IMR-90 (cell line): ENCODE results near the gene PITPNM3. TPM values are rescaled to one million over a fixed set of nuclear protein-coding genes. Genes with fewer than 3 reads are reported as not detected.

Experiments
- ATAC-seq: fragments of 200-7000 bp; cut with Tn5 transposase; 2 replicates; pipeline ENCODE4 v1.9.1; 2020; ENCODE audit warnings: low read depth, mild to moderate bottlenecking, moderate library complexity
- BruUV-seq: library from RNA; stranded (reverse); fragments of 400-500 nt; replicated peaks from 2 replicates; lab custom pipeline; 2021; lab: Mats Ljungman, UMichigan
- CTCF ChIA-PET: fragments of 300-600 bp; formaldehyde crosslinking; extraction: SDS; loops from one replicate; lab custom pipeline; 2021; ENCODE audit warnings: antibody characterized with exemption; lab: Yijun Ruan, JAX
- POLR2A ChIA-PET: fragments of 300-600 bp; sonication (Branson Sonifier 250); formaldehyde crosslinking; loops from one replicate; lab custom pipeline; 2022; ENCODE audit warnings: antibody characterized with exemption; ENCODE audit not compliant: unreplicated experiment; lab: Charles Lee
- DNase-seq: peaks from one replicate; pipeline ENCODE4 v3.0.0; 2013
- H2AFZ ChIP-seq: replicated peaks from 2 replicates; pipeline ENCODE3; 2013; ENCODE audit warnings: low read length, mild to moderate bottlenecking; ENCODE audit not compliant: poor library complexity
- H2AK5ac ChIP-seq: 2 replicates; pipeline ENCODE4 v1.6.1; 2013; ENCODE audit warnings: low read depth, low read length, inconsistent platforms
- H2AK9ac ChIP-seq: replicated peaks from 2 replicates; pipeline ENCODE3; 2013; ENCODE audit warnings: mild to moderate bottlenecking, low read depth, low read length, moderate library complexity; ENCODE audit not compliant: poor library complexity
- H2BK120ac ChIP-seq: 2 replicates; pipeline ENCODE4 v1.6.1; 2013; ENCODE audit warnings: low read depth, low read length, inconsistent platforms
- H2BK15ac ChIP-seq: 3 replicates; pipeline ENCODE4 v1.6.1; 2013; ENCODE audit warnings: low read depth, low read length, inconsistent platforms
- H2BK20ac ChIP-seq: 2 replicates; pipeline ENCODE4 v1.6.1; 2013; ENCODE audit warnings: low read depth, mild to moderate bottlenecking, inconsistent platforms, low read length, moderate library complexity
- H2BK5ac ChIP-seq: 2 replicates; pipeline ENCODE4 v1.6.1; 2013; ENCODE audit warnings: mild to moderate bottlenecking, low read depth, low read length, inconsistent platforms; ENCODE audit not compliant: poor library complexity, severe bottlenecking
- H3K14ac ChIP-seq: replicated peaks from 2 replicates; pipeline ENCODE4 v1.6.1; 2013; ENCODE audit warnings: low read depth, low read length, inconsistent platforms
- H3K18ac ChIP-seq: 2 replicates; pipeline ENCODE4 v1.6.1; 2013; ENCODE audit warnings: low read depth, low read length, control low read depth
- H3K23ac ChIP-seq: 2 replicates; pipeline ENCODE4 v1.6.1; 2013; ENCODE audit warnings: low read depth, low read length, inconsistent platforms
- H3K27ac ChIP-seq: 2 replicates; pipeline ENCODE4 v1.5.1; 2013; ENCODE audit warnings: mild to moderate bottlenecking, control low read depth, low read length; ENCODE audit not compliant: insufficient read depth
- H3K27me3 ChIP-seq: 2 replicates; pipeline ENCODE4 v1.6.1; 2013; ENCODE audit warnings: low read length; ENCODE audit not compliant: control insufficient read depth, insufficient read depth
- H3K36me3 ChIP-seq: 2 replicates; pipeline ENCODE4 v1.6.1; 2013; ENCODE audit warnings: low read length, mixed read lengths; ENCODE audit not compliant: control insufficient read depth, insufficient read depth
- H3K4ac ChIP-seq: 2 replicates; pipeline ENCODE4 v1.6.1; 2013; ENCODE audit warnings: low read depth, low read length, inconsistent platforms
- H3K4me1 ChIP-seq: 2 replicates; pipeline ENCODE4 v1.6.1; 2013; ENCODE audit warnings: low read length, mixed read lengths; ENCODE audit not compliant: control insufficient read depth, insufficient read depth
- H3K4me2 ChIP-seq: 2 replicates; pipeline ENCODE4 v1.6.1; 2013; ENCODE audit warnings: low read depth, mild to moderate bottlenecking, control low read depth, low read length, moderate library complexity
- H3K4me3 ChIP-seq: 2 replicates; pipeline ENCODE4 v1.5.1; 2013; ENCODE audit warnings: low read depth, mild to moderate bottlenecking, control low read depth, low read length, moderate library complexity; ENCODE audit not compliant: insufficient read depth
- H3K56ac ChIP-seq: 2 replicates; pipeline ENCODE4 v1.6.1; 2013; ENCODE audit warnings: low read length, inconsistent platforms; ENCODE audit not compliant: insufficient read depth; ENCODE audit errors: extremely low read depth
- H3K79me1 ChIP-seq, 2 experiments: 2 replicates each; pipeline ENCODE4 v1.6.1; 2013; ENCODE audit warnings: low read length in 2 of 2, inconsistent platforms in 1 of 2, low read depth in 1 of 2
- H3K9ac ChIP-seq: 2 replicates; pipeline ENCODE4 v1.6.1; 2013; ENCODE audit warnings: low read depth, low read length, control low read depth
- H3K9me1 ChIP-seq: 2 replicates; pipeline ENCODE4 v1.6.1; 2013; ENCODE audit warnings: low read length, inconsistent platforms; ENCODE audit not compliant: insufficient read depth
- H3K9me3 ChIP-seq: 2 replicates; pipeline ENCODE4 v1.6.1; 2013; ENCODE audit warnings: low read length; ENCODE audit not compliant: control insufficient read depth, insufficient read depth
- H4K20me1 ChIP-seq: 2 replicates; pipeline ENCODE4 v1.6.1; 2013; ENCODE audit warnings: low read length, inconsistent platforms; ENCODE audit not compliant: insufficient read depth
- H4K5ac ChIP-seq: 2 replicates; pipeline ENCODE4 v1.6.1; 2013; ENCODE audit warnings: mild to moderate bottlenecking, low read depth, low read length, control low read depth
- H4K8ac ChIP-seq, 2 experiments: 2 replicates each; pipeline ENCODE4 v1.6.1; 2013; ENCODE audit warnings: low read depth in 2 of 2, low read length in 2 of 2, control low read depth in 1 of 2, inconsistent platforms in 1 of 2
- H4K91ac ChIP-seq: 2 replicates; pipeline ENCODE4 v1.6.1; 2013; ENCODE audit warnings: low read depth, low read length, inconsistent platforms; ENCODE audit not compliant: insufficient read depth
- BHLHE40 ChIP-seq: fragments of 150-350 bp; IDR thresholded peaks from 2 replicates; pipeline ENCODE4 v1.6.1; 2016; ENCODE audit warnings: mild to moderate bottlenecking, low read depth, low read length
- CHD1 ChIP-seq: IDR thresholded peaks from 2 replicates; pipeline ENCODE4 v1.6.1; 2012; ENCODE audit warnings: low read depth, low read length, improper control_type of control experiment
- CTCF ChIP-seq: conservative IDR thresholded peaks from 2 replicates; pipeline ENCODE4 v1.5.1; 2012; ENCODE audit warnings: mild to moderate bottlenecking, low read depth, low read length, improper control_type of control experiment
- ELK1 ChIP-seq: fragments of 150-350 bp; IDR thresholded peaks from 2 replicates; pipeline ENCODE4 v1.6.1; 2016; ENCODE audit warnings: low read depth, mild to moderate bottlenecking, low read length, moderate library complexity, borderline replicate concordance
- FOS ChIP-seq: fragments of 150-350 bp; IDR thresholded peaks from 2 replicates; pipeline ENCODE4 v1.6.1; 2016; ENCODE audit warnings: low read depth, low read length
- MAFK ChIP-seq: IDR thresholded peaks from 2 replicates; pipeline ENCODE4 v1.6.1; 2012; ENCODE audit warnings: low read depth, low read length, improper control_type of control experiment
- NFE2L2 ChIP-seq: fragments of 150-350 bp; IDR thresholded peaks from 2 replicates; pipeline ENCODE4 v1.6.1; 2016; ENCODE audit warnings: low read depth, mild to moderate bottlenecking, low read length
- POLR2A ChIP-seq: IDR thresholded peaks from 2 replicates; pipeline ENCODE4 v1.6.1; 2012; ENCODE audit warnings: mild to moderate bottlenecking, low read depth, low read length
- RFX5 ChIP-seq: IDR thresholded peaks from 2 replicates; pipeline ENCODE4 v1.8.0; 2012; ENCODE audit warnings: low read depth, mild to moderate bottlenecking, low read length, moderate library complexity
- SMC3 ChIP-seq: fragments of 150-350 bp; IDR thresholded peaks from 2 replicates; pipeline ENCODE4 v1.6.1; 2016; ENCODE audit warnings: low read depth, mild to moderate bottlenecking, antibody characterized with exemption, low read length, moderate library complexity
- USF2 ChIP-seq: fragments of 150-350 bp; IDR thresholded peaks from 2 replicates; pipeline ENCODE4 v1.6.1; 2017; ENCODE audit warnings: mild to moderate bottlenecking, antibody characterized with exemption, low read length, low read depth
- WGBS, 2 experiments: methylation state at CpG; one replicate each; pipeline versions ENCODE4 v1.1.5 to v1.1.7; 2013; ENCODE audit warnings: missing lambda C conversion rate in 2 of 2; ENCODE audit not compliant: insufficient read length in 1 of 2; ENCODE audit errors: extremely low coverage in 2 of 2; 5-methylcytosine and 5-hydroxymethylcytosine counted together
- dilution Hi-C: fragments of 300-500 bp; cut with HindIII; formaldehyde crosslinking; loops from one replicate; pipeline ENCODE4 v1.14.3; 2018; ENCODE audit warnings: low sequenced_read_pairs; ENCODE audit not compliant: unreplicated experiment
- in situ Hi-C: fragments of 300-500 bp; cut with MboI; formaldehyde crosslinking; loops from 3 replicates; pipeline ENCODE4 v1.14.3; 2019; ENCODE audit warnings: low sequenced_read_pairs, inconsistent platforms, mixed read lengths
- intact Hi-C: fragments of 100-400 bp; cut with micrococcal nuclease; formaldehyde crosslinking; loops from 2 replicates; pipeline ENCODE4 v1.10.0; 2022
- polyA plus RNA-seq, 3 experiments: library from polyadenylated mRNA; depleted of rRNA; stranded (reverse); fragments of >200 nt; gene quantifications; 2 replicates each; pipeline ENCODE4 v1.2.3, GENCODE V29; 2012; ENCODE audit warnings: low replicate concordance in 1 of 3
- total RNA-seq: library from RNA; depleted of rRNA; stranded (reverse); fragments of >200 nt; gene quantifications from 2 replicates; pipeline ENCODE4 v1.2.3, GENCODE V29; 2012

PITPNM3 gene
- total and polyA plus RNA-seq, 2 of the 4 experiments (the other 2 are of a cell fraction), result 0.54 to 1.7 TPM

GRCh38 chr17:6483507-6483906 lies 72.8 kb downstream of the PITPNM3 start:
- no peak for DNase-seq
- H2BK120ac ChIP-seq, result no peak overlapping the region
- no peak overlapping the region for H3K4me3 ChIP-seq
- BruUV-seq, result no TSS peak
- ChIA-PET POLR2A (no interaction called here), CTCF (interaction anchor here (1.0 kb wide), 1 partner anchor 11 kb away, joined by 3 read pairs; no protein-coding TSS in a partner anchor)
- H3K9me1 ChIP-seq, result no peaks in the 10 kb centered on the region
- H4K8ac ChIP-seq, result no peak overlapping the region
- H3K14ac ChIP-seq, result no peak overlapping the region
- no peak overlapping the region for H3K23ac ChIP-seq
- no peaks in the 10 kb centered on the region for H4K20me1 ChIP-seq
- dilution Hi-C loops, result no loop called here
- H3K18ac ChIP-seq, result no peak overlapping the region
- no peak overlapping the region for H3K4ac ChIP-seq
- H2AK9ac ChIP-seq, result no peak overlapping the region
- WGBS, 2 experiments, result 79% methylated on average over 4 of the region's 16 CpGs; no CpG with 5 or more reads in 1 of the 2 experiments
- H3K79me1 ChIP-seq, result no peaks in the 10 kb centered on the region
- no peak overlapping the region for H4K5ac ChIP-seq
- no peak overlapping the region for H2BK15ac ChIP-seq
- no peaks in the 10 kb centered on the region for H3K4me1 ChIP-seq
- H3K9ac ChIP-seq, result no peak overlapping the region
- peaks cover 16% of the 10 kb centered on the region for H3K27me3 ChIP-seq
- H2BK5ac ChIP-seq, result no peak overlapping the region
- no peak overlapping the region for H2BK20ac ChIP-seq
- no peak overlapping the region for H3K27ac ChIP-seq
- no peak overlapping the region for H3K56ac ChIP-seq
- no peak overlapping the region for H3K4me2 ChIP-seq
- no peaks in the 10 kb centered on the region for H3K9me3 ChIP-seq
- in situ Hi-C loops, result no loop called here
- H2AK5ac ChIP-seq, result no peak overlapping the region
- TF ChIP-seq POLR2A, result no peak
- no peak for TF ChIP-seq CTCF
- TF ChIP-seq ELK1, result no peak
- no peak for TF ChIP-seq RFX5
- TF ChIP-seq NFE2L2, result no peak
- TF ChIP-seq BHLHE40, result no peak
- TF ChIP-seq SMC3, result no peak
- no peak for TF ChIP-seq CHD1
- no peak for TF ChIP-seq FOS
- no peak for TF ChIP-seq USF2
- TF ChIP-seq MAFK, result no peak
- no peaks in the 10 kb centered on the region for H3K36me3 ChIP-seq
- ATAC-seq, result no peak
- intact Hi-C loops, result no loop called here
- no peak overlapping the region for H4K91ac ChIP-seq
- H2AFZ ChIP-seq, result no peak overlapping the region
